T-helper 1 cell (primary cell): Measurements from ENCODE around the gene CALY.
A peak's percentile ranks its signal among the peaks of the same experiment; 100 is the strongest.

Source experiments
- DNase-seq, 5 donors: peaks; one replicate each; pipeline ENCODE4 v3.0.0-alpha.2; 2012 to 2020

The CALY gene

GRCh38 chr10:133350950-133351329 lies 14.2 kb upstream of the CALY start:
- DNase-seq: no peak

GRCh38 chr10:133350283-133350949 lies 13.7 kb upstream of the CALY start:
- DNase-seq: no peak

- DNase-seq: no peak
Measured at GRCh38 chr10:133349577-133350011, 12.9 kb upstream of the CALY start.

GRCh38 chr10:133349160-133349568 lies 12.5 kb upstream of the CALY start:
- no peak for DNase-seq

- DNase-seq: no peak
Measured at GRCh38 chr10:133347710-133348517, 11.2 kb upstream of the CALY start.

GRCh38 chr10:133346413-133346812 lies 9.7 kb upstream of the CALY start:
- no peak for DNase-seq

GRCh38 chr10:133344236-133344635 lies 7.5 kb upstream of the CALY start:
- no peak for DNase-seq

GRCh38 chr10:133343558-133343957 lies 6.9 kb upstream of the CALY start:
- no peak for DNase-seq

- no peak for DNase-seq
Measured at GRCh38 chr10:133342942-133343341, 6.2 kb upstream of the CALY start.

- DNase-seq: no peak
Measured at GRCh38 chr10:133341983-133342382, 5.3 kb upstream of the CALY start.

GRCh38 chr10:133339708-133340380 lies 3.1 kb upstream of the CALY start:
- DNase-seq: no peak

GRCh38 chr10:133338080-133339071 lies 1.7 kb upstream of the CALY start:
- peak in 1 of 5 donors; percentile 2 for DNase-seq

- no peak for DNase-seq
Measured at GRCh38 chr10:133337370-133337725, 652 bp upstream of the CALY start.

GRCh38 chr10:133336118-133336576 lies 549 bp downstream of the CALY start:
- peak in 1 of 5 donors; percentile 17 for DNase-seq

GRCh38 chr10:133335246-133336117 lies 1.2 kb downstream of the CALY start:
- peak; percentile 55 to 88 (median 84) for DNase-seq

- DNase-seq: peak in 2 of 5 donors; percentile 38 to 54
Measured at GRCh38 chr10:133334503-133335245, 2.0 kb downstream of the CALY start.

- DNase-seq: no peak
Measured at GRCh38 chr10:133332936-133333699, 3.6 kb downstream of the CALY start.

GRCh38 chr10:133329491-133330202 lies 7.0 kb downstream of the CALY start:
- peak; percentile 68 to 82 (median 80) for DNase-seq
